ENCODE results near the gene DSCAM.

The DSCAM gene

DNA sequence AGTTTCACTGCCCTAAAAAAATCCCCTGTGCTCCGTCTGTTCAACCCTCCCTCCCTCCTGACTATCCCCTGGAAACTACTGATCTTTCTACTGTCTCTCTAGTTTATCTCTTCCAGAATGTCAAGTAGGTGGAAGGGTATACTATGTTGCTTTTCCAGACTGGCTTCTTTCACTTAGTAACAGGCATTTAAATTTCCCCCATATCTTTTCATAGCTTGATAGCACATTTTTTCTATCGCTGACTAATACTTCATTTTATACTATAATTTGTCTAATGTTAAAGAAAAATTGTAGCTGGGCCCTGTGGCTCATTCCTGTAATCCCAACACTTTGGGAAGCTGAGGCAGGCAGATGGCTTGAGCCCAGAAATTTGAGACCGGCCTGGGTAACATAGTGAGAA is 142.8 kb downstream of the DSCAM start:
- DNase-seq (ENCODE audit: low spot score): no peak

DNA sequence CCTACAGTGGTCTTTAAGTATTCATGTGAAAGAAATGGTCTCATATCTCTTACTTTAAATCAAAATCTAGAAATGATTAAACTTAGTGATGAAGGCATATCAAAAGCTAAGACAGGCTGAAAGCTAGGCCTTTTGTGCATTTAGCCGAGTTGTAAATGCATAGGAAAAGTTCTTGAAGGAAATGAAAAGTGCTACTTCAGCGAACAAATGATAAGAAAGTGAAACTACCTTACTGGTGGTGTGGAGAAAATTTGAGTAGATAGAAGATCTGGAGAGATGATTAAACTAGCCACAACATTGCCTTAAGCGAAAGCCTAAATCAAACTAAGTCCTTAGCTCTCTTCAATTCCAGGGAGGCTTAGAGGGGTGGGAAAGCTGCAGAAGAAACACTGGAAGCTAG is 147.6 kb downstream of the DSCAM start:
- no peak for DNase-seq (ENCODE audit: low spot score)

DNA sequence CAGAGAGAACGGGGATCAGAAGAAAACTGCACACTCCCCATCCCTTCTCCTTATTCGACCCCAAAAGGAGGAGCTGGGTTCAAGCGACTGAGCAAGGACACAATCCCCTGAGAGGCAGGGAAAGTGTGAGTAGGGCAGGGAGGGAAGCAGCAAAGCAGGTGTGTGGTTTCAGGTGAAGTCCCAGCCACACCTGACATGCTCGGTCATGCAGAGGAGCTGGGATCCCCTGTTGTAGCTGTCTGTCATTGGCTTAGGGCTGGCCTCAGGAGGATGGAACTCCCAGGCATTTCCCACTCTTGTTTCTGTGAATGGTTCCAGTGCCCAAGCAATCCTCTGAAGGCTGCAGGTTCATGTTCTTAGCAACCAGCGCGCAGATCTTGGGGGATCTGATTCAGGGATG is 150.7 kb downstream of the DSCAM start:
- no peak for DNase-seq (ENCODE audit: low spot score)

DNA sequence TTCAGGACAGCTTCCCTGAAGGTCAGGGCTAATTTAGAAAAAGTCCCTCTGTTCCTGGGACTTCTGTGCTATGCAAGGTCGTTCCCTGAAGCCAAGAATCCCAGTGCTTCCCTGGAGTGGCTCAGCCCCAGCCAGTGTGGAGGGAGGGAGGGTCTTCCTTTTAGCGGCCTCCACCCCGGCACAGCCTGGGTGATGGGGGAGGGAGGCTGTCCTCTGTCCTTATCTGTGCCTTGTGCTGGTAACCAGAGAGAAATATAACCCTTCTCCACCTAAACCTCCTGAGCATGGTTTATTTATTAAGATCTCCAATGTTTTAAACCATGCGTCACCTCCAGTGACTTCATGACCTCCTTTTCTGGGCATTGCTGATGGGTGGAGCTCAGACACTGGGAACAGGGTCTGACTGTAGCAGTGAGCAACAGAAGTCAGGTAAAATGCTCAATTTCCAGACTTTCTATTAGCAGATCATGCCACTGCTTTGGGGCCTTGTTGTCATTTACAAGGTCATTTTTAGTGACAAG is 157.1 kb downstream of the DSCAM start:
- DNase-seq (ENCODE audit: low spot score): peak; percentile 74

DNA sequence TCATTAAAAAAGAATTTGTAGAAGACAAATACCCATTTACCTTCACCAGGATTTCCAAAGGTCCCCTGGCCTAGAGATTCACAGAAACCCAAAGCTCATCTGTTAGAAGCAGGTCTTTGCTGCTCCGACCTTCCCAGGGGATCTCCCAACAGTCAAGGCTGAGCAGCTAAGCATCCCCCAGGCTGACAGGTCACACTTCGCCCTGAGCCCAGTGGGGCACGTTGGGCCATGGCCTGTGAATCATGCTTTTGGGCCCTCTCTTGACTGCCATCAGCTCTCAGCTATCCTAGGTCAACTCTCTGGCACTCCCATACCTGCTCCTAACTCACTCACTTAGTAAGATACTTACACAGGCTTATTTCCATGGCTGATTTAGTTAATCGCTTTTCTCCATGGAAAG is 157.7 kb downstream of the DSCAM start:
- DNase-seq (ENCODE audit: low spot score): peak; percentile 62

DNA sequence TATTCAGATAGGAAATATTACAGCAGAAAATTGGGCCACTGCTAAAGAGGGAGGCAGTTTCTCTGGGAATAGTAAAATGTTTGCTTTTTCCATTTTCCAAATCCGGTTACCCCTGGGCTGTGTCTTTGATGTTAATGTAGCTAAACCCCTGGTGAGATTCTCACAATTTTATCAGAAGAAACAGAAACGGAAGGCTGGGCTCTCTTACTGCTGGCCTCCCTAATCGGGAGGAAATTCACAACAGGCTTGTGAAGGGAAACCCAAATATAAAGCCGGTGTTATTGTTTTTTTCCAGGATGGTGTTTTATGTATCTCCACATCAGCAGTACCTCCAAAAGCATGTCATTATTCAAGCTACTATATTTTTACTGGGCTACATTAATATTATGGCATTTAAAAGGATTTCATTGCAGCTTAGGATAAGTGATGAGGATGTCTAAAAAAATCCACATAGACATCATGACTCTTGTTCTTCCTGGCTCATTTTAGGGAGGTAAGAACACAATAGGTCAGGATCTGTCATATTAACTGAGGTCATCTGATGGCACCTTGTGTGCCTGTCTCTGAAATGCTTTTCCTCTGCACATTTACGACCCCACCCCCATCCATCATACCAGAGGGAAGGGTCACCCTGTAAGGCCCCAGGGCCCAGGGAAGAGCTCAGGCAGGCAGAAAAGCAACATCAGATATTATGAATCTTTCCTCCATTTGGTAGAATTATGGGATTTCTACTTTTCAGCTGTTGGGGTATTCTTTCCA is 158.7 kb downstream of the DSCAM start:
- DNase-seq (ENCODE audit: low spot score): no peak

DNA sequence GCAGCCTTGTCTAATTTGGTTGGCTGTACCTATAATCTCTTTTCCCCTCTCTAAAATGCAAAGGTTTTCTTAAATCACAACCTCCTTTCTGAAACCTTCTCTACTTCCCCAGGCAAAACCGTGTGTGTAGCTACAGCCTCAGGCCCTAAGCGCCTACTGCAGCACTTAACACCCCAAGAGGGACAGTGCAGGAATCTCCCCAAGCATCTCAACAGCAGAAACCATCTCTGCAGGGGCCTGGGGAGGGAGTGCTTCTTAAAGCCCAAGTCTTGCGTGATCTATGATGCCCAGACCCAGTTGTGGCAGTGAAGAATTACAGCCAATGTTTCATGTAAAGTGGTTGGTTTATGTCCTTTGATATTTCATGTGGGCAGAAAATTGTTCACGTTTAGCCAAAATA is 159.3 kb downstream of the DSCAM start:
- no peak for DNase-seq (ENCODE audit: low spot score)

DNA sequence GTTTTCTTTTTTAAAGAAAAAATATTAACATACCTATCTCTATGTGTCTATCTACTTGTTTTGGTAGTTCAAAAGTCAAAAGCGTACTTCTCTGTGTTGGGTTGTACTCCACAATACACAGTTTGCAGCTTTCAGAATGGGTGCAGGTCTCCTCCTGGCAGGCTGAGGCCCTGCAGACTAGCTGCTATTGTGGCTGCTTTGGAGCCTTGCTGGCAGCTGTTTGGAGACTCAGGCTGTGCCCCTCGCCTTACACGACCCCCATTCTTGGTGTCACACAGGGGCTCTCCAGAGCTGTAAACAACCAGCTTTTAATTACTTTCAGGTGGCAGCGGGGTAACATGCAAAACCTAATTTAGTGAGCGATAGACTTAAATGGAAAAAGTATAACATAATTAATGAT is 160.4 kb downstream of the DSCAM start:
- DNase-seq (ENCODE audit: low spot score): no peak

DNA sequence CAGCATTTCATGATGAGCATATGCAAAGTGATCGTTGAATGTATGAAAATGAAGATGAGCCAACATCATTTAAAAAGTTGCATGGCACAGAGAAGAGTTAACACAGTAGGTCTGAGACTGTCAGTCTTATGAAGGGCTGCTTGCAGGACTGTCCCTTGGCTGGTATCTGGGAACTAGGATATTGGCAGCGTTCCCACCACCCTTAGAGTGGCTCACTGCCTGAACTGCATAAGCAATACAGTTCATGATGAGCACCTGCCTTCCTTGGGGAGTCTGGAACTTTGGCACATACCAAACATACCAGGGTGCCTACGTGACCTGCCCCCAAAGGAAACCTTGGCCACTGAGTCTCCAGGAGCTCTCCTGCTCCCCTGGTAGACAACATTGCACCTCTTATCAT is 161.8 kb downstream of the DSCAM start:
- DNase-seq (ENCODE audit: low spot score): peak; percentile 90

DNA sequence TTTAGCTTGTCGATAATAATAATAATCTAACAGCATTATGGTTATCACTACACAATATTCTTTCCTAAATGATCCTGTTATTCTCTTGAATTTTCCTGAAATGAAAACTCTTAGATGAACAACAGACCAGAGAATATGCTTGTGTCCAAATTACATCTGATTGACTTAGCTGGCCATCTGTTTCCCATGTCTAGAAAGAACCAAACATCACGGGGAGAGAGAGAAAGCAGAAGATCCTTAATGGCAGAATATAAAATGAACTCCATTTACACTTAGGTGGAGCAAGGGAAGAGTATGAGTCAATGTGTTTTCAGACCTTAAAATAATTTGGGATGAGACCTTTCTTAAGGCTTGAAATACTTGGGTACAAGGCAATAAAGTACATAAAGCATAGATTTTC is 162.2 kb downstream of the DSCAM start:
- DNase-seq (ENCODE audit: low spot score): no peak

DNA sequence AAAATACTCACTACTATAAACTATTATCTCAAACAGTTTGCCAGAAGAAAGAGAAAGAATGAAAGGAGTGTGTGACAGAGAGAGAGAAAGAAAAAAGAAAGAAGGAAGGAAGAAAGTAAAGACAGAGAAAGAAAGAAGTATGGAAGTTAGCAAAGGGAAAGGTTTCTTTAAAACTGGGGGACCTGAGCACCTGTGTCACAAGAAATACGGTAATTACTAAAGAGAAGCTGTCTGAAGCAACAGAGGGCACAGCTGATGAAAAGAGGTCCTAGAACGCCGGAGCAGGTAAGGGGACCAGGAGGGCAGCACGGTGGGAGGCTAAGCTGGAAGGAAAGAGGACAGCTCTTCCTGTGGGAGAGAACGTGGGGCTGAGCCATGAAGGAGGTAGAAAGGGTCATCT is 163.6 kb downstream of the DSCAM start:
- no peak for DNase-seq (ENCODE audit: low spot score)

DNA sequence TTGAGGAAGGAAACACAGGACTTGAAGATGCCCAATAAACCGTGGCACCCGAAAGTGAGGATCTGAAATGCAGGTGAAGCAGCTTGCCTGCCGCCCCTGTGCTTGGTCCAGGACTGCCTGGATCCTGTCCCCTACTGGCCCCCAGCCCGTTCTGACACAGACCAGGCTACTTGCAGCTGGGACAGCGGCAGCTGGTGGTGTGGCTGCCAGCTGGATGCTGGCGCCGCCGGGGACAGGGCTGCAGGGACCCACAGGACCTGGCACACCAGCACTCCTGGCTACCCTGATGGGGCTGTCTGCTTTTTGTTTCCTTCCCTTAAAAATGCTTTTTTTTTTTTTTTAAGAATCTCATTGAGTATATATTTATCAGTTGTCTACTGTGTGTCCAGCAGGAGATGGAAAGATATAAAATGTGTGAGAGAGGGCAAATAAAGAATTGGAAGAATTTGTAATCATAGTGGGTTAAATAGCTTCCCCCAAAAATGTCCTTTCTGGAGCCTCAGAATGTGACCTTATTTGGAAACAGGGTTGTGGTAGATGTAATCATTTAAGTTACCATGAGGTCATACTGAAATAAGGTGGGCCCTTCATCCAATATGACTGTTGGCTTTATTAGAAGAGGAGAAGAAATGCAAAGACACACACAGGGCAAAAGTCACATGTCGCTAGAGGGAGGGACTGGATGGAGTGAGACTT is 165.6 kb downstream of the DSCAM start:
- DNase-seq (ENCODE audit: low spot score): no peak

DNA sequence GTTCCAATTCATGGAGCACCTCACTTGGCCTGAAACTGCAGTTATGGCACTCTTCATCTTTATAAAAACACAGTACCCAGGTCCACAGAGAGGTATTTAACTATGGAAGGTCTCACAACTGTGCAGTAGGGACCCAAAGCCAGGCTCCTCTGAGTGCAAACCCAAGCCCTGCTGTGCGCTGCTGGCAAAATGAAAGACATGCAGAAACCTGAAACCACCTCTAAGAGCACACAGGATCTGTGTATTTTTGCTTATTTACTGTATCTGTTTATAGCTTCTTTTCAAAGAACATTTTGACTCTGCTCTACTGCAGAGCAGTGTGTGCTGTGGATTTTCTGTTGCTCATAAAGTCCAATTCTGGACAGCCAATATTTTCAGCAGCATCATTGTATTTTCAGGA is 166.6 kb downstream of the DSCAM start:
- DNase-seq (ENCODE audit: low spot score): no peak

DNA sequence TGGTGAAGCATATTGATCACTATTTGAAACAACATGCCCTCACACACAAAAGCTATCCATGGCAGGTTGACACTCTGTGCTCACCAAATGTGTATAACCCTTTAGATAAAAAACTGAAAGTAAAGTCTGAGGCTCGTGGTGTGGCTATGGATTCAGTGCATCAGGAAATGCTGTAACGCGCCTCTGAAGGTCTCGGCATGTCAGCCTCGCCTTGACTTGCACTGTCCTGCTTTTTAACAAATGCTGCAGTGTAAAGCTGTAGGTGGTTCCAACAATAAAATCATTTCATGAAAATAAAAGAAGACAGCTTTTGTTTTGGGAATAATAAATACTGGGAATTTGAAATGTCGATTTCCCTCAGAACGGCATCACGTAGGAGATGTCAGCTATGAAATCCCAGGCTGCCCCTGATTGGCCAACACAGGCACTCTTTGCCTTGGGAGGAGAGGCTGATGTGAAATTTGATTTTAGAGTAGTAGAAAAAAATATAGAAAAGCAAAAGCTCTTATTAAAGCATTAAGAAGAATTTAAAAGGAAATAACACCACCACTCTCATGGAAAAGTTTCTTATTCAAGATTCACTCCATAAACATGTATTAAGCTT is 168.2 kb downstream of the DSCAM start:
- no peak for DNase-seq (ENCODE audit: low spot score)

DNA sequence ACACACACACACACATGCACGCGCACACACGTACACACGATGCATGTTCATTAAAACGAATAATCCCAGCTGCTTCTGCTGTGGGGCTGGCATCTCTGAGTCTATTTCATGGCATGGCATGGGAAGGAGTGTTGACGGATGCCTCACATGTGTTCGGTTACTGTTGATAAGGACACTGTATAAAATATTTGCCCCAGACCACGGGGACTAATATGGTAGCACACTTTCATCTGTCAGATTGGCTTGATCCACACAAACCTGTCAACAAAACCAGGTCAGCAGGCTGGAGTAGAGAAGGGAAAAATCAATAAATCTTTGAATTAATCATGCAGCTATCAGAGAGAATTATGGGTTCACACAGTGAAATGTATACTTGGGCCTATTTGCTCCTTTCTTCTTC is 171.9 kb downstream of the DSCAM start:
- DNase-seq (ENCODE audit: low spot score): no peak

DNA sequence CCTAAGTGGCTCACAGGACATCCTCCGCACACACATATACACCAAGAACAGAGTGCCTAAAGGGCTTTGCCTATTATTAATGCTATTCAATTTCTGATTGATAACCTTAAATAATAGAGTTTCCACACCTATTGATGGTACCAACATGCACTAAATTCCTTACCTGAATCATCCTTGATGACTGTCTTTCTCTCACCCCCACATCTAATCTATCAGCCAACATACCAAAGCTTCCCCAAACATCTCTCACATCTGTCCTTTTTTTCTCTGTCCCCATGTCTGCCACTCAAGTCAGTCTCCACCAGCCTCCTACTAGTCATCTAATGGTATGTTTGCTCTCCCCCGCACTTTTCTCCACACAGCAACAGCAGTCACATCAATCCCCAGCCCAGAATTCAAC is 174.4 kb downstream of the DSCAM start:
- peak; percentile 47 for DNase-seq (ENCODE audit: low spot score)

DNA sequence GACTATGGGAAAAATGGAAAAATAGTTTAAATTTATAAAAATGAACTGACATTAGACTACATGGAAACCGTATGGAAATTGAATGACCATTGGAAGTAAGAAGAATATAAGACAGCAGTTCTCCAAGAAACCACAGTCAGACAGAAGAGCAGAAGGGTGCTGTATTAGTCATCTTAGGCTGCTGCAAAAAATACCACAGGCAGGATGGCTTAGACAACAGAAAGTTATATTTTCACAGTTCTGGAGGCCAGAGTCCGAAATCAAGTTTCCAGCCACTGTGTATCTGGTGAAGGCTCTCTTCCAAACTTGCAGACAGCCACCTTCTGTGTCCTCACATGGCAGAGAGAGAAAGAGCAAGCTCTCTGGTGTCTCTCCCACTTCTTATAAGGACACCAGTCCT is 175.2 kb downstream of the DSCAM start:
- DNase-seq (ENCODE audit: low spot score): peak; percentile 59

DNA sequence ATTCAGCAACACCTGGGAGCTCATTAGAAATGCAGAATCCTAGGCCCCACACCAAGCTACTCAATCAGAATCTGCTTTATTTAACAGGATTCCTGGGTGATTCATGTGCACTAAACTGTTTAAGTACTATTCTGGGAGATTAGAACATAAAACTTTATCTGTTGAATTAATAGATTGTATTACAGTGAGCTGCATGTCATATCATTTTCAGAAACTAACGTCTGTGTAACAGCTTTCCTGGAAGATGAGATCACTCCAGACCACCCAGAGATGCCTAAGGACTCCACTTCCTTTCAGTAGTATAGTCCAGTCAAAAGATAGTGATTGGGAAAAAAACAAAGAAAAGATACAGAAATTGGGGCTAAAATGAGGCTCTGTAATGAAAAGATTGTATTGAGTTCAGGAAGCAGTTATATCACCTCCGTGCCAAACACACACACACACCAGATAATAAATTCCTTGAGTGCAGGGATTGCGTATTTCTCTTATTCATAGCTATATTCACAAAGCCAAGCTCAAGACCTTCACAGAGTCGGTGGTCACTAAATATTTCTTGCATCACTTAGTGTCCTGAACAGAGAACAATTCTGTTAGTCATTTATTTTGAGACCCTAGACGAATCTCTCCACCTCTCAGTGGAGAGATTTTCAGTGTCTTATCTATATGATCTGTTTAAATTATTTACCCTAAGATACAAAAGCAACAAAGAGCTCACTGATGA is 178.2 kb downstream of the DSCAM start:
- DNase-seq (ENCODE audit: low spot score): peak; percentile 19

DNA sequence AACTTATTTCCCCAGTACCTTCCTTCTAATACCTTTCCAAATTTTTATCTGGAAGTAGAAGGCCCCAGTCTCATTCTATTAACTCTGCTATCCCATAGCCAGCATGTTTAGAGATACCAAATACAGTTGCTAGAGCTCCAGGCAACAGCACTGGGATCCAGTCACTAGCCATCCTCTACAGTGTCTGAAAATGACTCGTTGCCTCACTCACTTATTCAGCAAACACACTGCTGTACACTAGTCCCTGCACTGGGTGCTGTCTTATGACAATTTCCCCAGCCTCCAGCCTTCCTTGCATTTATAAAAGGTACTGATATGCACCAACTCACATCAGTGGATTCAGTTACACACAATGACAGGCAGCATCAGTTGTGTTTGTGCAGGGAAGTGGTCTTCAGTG is 179.0 kb downstream of the DSCAM start:
- peak; percentile 60 for DNase-seq (ENCODE audit: low spot score)

DNA sequence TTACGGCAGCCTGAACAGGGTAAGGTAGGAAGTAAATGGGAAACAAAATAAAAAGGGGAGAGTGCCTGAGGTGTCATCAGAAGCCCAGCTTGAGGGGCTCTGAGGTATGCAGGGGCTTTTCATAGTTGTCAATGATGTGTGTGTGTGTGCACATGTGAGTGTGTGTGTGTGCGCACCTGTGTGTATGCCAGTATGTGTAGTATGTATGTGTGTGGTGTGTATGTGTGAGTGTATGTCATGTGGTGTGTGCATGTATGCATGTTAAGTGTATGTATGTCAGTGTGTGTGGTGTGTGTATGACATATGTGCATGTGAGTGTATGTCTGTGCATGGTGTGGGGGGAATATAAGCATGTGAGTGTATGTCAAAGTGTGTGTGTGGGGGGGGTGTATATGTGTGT is 184.1 kb downstream of the DSCAM start:
- DNase-seq (ENCODE audit: low spot score): no peak

DNA sequence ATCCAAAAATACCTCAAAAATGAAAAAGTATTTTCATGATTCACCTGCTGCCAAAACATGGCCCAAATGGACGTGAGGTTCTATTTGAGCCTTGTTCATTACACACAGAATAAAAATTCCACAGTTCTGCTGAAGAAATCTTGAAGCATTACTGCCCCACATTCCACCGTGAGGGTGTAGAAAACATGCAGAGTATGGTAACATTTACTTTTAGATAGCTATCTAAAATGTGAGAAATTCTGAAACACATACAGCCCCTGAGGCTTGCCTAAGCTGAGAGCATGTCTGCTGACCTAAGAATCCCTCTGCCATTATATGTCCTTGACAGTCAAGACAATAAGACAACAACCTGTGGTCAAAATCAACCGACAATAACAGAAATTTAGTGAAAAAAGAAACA is 186.5 kb downstream of the DSCAM start:
- DNase-seq (ENCODE audit: low spot score): no peak

DNA sequence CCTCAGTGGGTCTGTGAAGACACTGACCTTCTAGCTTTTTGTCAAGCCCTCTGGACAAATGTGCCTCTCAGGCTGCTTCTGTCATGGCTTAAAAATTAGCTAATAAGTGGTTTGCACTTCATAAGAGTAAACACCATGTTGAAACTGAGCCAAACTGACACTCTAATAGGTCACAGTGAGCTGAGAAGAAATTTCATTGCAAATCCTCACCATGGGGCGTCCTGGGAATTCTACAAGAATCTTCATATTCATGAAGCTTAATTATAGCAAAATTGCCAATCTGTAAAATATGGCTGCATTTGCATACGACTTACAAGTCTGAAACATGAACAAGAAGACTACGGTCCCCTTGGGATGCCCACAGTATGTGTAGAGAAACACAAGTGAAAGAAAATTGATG is 188.6 kb downstream of the DSCAM start:
- DNase-seq (ENCODE audit: low spot score): peak; percentile 12

DNA sequence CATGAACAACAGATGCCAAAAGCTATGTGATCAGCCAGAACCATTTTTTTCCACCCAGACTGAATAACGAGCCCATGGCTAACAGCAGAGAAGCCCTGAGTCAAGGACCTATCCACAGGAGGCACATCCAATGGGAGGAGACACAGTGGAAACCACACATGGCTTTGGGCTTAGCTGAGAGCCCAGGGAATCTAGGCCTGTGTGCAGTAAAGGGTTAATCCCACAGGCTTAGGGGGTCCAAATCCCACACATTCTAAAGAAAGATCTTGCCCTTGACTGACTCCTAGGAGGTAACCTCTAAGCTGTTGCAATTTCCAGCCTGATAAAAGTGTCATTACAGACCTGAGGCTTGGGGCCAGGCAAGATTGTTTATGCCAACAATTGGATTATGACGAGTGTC is 194.5 kb downstream of the DSCAM start:
- no peak for DNase-seq (ENCODE audit: low spot score)

All from kidney tubule cell (primary cell).